ENCODE results near the gene UBE2R2.

UBE2R2 gene

DNA sequence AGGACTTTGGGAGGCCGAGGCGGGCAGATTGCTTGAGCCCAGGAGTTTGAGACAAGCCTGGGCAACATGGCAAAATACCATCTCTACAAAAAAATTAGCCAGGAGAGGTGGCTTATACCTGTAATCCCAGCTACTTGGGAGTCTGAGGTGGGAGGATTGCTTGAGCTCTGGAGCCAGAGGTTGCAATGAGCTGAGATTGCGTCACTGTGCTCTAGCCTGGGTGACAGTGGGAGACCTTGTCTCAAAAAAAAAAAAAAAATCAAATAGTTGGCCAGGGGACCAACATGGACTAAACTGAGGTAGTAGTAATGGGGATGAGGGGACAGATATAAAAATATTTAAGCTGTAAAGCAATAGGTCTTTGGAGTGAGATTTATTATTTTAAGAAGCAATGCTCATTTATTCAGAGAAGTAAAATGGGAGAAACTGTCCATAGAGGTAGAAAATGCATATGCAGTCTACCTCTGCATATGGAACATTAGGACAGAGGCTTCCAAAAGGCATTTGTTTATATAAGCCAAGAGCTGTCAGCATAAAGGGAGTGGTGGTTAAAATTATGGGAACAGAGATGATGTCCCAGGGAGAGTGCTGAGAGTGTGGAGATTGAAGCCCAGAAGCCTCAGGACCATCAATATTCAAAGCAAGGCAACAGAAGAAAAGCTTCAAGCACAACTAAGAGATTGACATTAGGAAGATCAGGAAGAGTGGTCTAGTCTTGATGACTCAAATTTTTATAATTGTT lies 98.1 kb downstream of the UBE2R2 start:
- no peak overlapping the region for H3K4me3 ChIP-seq (replicated peaks; ENCODE audit: low read depth, low read length)
- no peaks in the 10 kb centered on the region for H3K27me3 ChIP-seq (replicated peaks; ENCODE audit: control insufficient read depth, insufficient read depth, low read length)
- peaks cover 18% of the 10 kb centered on the region for H3K36me3 ChIP-seq (ENCODE audit: control insufficient read depth, insufficient read depth, low read length)
- TF ChIP-seq, protein P1, sequence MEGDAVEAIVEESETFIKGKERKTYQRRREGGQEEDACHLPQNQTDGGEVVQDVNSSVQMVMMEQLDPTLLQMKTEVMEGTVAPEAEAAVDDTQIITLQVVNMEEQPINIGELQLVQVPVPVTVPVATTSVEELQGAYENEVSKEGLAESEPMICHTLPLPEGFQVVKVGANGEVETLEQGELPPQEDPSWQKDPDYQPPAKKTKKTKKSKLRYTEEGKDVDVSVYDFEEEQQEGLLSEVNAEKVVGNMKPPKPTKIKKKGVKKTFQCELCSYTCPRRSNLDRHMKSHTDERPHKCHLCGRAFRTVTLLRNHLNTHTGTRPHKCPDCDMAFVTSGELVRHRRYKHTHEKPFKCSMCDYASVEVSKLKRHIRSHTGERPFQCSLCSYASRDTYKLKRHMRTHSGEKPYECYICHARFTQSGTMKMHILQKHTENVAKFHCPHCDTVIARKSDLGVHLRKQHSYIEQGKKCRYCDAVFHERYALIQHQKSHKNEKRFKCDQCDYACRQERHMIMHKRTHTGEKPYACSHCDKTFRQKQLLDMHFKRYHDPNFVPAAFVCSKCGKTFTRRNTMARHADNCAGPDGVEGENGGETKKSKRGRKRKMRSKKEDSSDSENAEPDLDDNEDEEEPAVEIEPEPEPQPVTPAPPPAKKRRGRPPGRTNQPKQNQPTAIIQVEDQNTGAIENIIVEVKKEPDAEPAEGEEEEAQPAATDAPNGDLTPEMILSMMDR (IDR thresholded peaks at IDR 0.05; ENCODE audit: insufficient read depth, low read length, poor library complexity, severe bottlenecking): no peak
- no peak for DNase-seq (ENCODE audit: extremely low read depth, insufficient read length)

DNA sequence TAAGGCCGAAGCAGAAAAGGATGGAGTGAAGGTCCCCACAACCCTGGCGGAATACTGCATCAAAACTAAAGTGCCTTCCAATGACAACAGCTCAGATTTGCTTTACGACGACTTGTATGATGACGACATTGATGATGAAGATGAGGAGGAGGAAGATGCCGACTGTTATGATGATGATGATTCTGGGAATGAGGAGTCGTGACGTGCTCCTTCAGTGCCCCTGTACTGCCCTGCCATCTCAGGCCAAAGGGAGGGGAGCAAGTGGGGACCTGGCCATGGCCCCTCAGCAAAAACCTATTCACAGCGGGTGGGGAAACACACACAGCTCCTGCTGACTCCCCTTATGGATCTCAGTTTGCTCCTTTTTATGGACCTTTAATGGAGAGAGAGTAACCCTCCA lies 100.1 kb downstream of the UBE2R2 start:
- H3K4me3 ChIP-seq (replicated peaks; ENCODE audit: low read depth, low read length): no peak overlapping the region
- TF ChIP-seq, protein P1 (IDR thresholded peaks at IDR 0.05; ENCODE audit: insufficient read depth, low read length, poor library complexity, severe bottlenecking): no peak
- DNase-seq (ENCODE audit: extremely low read depth, insufficient read length): no peak
- no peaks in the 10 kb centered on the region for H3K27me3 ChIP-seq (replicated peaks; ENCODE audit: control insufficient read depth, insufficient read depth, low read length)
- H3K36me3 ChIP-seq (ENCODE audit: control insufficient read depth, insufficient read depth, low read length): peaks cover 27% of the 10 kb centered on the region

GRCh38 chr9:33919276-33919897 lies 102.4 kb downstream of the UBE2R2 start:
- TF ChIP-seq, protein P1 (IDR thresholded peaks at IDR 0.05; ENCODE audit: insufficient read depth, low read length, poor library complexity, severe bottlenecking): no peak
- no peak for DNase-seq (ENCODE audit: extremely low read depth, insufficient read length)
- no peak overlapping the region for H3K4me3 ChIP-seq (replicated peaks; ENCODE audit: low read depth, low read length)
- H3K36me3 ChIP-seq (ENCODE audit: control insufficient read depth, insufficient read depth, low read length): peaks cover 45% of the 10 kb centered on the region
- no peaks in the 10 kb centered on the region for H3K27me3 ChIP-seq (replicated peaks; ENCODE audit: control insufficient read depth, insufficient read depth, low read length)

DNA sequence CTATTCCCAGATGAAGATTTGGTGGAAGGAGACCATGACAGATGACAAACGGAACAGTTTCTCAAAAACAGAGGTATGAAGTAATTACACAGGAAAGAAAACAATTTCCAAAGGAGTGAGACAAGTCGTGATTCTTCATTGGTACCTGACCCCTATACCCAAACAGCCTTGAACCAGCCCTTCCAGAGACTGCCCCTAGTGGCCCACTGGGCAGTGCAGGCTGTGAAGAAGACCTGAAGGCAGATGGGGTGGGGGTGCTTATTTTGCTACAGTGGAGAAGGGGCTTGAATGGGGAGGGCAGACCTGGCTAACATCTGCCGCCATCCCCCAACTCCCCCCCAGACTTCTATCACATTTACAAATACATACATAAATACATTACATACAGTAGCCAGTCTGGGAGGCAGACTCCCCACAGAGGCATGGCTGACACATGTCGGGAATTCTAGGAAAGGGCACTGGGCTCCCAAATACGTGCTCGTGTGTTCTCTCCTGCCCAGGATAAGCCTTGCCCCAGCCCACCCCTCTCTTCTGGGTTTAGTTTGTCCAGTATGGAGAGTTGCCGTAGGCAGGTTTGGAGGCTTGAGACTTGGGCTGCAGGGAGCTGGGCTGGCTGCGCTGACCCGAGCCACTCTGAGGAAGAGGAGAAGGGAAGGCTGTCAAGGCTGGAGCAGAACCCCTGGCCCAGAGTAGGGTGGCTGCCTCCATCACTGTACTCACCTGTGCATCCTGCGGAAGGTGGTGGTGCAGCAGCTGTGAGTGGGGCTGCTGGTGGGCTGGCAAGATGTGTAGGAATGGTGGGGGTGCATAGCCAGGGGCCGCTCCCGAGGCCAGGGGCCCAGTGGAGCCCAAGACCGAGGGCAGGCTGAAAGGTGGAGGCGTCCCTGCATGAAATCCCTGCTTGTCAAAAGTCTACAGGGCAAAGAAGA lies 105.3 kb downstream of the UBE2R2 start:
- DNase-seq (ENCODE audit: extremely low read depth, insufficient read length): no peak
- Histone ChIP-seq H3K27me3 (replicated peaks; ENCODE audit: control insufficient read depth, insufficient read depth, low read length) (no peaks in the 10 kb centered on the region), H3K4me3 (replicated peaks; ENCODE audit: low read depth, low read length) (no peak overlapping the region), H3K36me3 (ENCODE audit: control insufficient read depth, insufficient read depth, low read length) (peaks cover 63% of the 10 kb centered on the region)
- TF ChIP-seq, protein P1 (IDR thresholded peaks at IDR 0.05; ENCODE audit: insufficient read depth, low read length, poor library complexity, severe bottlenecking): peak; percentile 84

DNA sequence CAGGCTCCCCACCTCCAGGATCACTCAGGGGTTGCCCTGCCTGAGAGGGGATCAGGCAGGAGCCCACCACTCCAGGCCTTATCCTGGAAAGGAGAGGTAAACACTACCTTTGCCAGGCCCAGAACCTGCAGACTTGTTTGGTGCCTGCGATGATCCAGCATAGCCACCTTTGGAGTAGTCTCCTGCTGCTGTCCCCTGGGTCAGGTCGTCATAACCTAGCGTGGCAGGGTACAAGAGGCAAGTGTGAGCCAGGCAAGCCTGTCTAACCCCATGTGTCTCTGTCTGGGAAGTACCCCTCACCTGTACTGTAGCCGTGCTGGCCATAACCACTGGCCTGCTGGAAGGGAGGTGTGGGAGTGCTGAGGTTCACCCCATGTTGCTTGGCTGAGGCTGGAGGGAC lies 106.1 kb downstream of the UBE2R2 start:
- TF ChIP-seq, protein P1 (IDR thresholded peaks at IDR 0.05; ENCODE audit: insufficient read depth, low read length, poor library complexity, severe bottlenecking): no peak
- H3K36me3 ChIP-seq (ENCODE audit: control insufficient read depth, insufficient read depth, low read length): peaks cover 68% of the 10 kb centered on the region

More for the DNA sequence above, 106.1 kb downstream of the UBE2R2 start:
- H3K4me3 ChIP-seq (replicated peaks; ENCODE audit: low read depth, low read length): no peak overlapping the region
- no peak for DNase-seq (ENCODE audit: extremely low read depth, insufficient read length)
- no peaks in the 10 kb centered on the region for H3K27me3 ChIP-seq (replicated peaks; ENCODE audit: control insufficient read depth, insufficient read depth, low read length)
